Neural cell (in vitro differentiated cells): ENCODE data around the gene CACNB2. TPM values are rescaled to one million over a fixed set of nuclear protein-coding genes. Genes with fewer than 3 reads are reported as not detected.

Experiments
- H2AFZ ChIP-seq: fragments of 200-600, 300-800 bp; sonication (generic), shearing (Covaris generic); 2 replicates; pipeline ENCODE4 v1.6.0; 2014; ENCODE audit warnings: low read depth, mild to moderate bottlenecking, antibody characterized with exemption, low read length, moderate library complexity
- H3F3A ChIP-seq: fragments of 200-600 bp; shearing (Covaris generic); 2 replicates; pipeline ENCODE4 v1.6.1; 2016; ENCODE audit warnings: mild to moderate bottlenecking, moderate library complexity, mixed read lengths, antibody characterized with exemption, low read length; ENCODE audit not compliant: insufficient read depth, poor library complexity, severe bottlenecking
- H3K27ac ChIP-seq: fragments of 200-600, 300-800 bp; sonication (generic), shearing (Covaris generic); 2 replicates; pipeline ENCODE4 v1.5.1; 2014; ENCODE audit warnings: mild to moderate bottlenecking, low read length, moderate library complexity
- H3K27me3 ChIP-seq: fragments of 300-800, 200-600 bp; sonication (generic), shearing (Covaris generic); 2 replicates; pipeline ENCODE4 v1.6.0; 2014; ENCODE audit warnings: mild to moderate bottlenecking, low read depth, low read length, moderate library complexity; ENCODE audit not compliant: insufficient read depth
- H3K36me3 ChIP-seq: fragments of 300-800, 200-600 bp; sonication (generic), shearing (Covaris generic); 2 replicates; pipeline ENCODE4 v1.5.1; 2014; ENCODE audit warnings: mild to moderate bottlenecking, antibody characterized with exemption, low read length, moderate library complexity; ENCODE audit not compliant: insufficient read depth
- H3K4me2 ChIP-seq: fragments of 300-800, 200-600 bp; sonication (generic), shearing (Covaris generic); 2 replicates; pipeline ENCODE4 v1.6.0; 2014; ENCODE audit warnings: mild to moderate bottlenecking, low read length
- H3K4me3 ChIP-seq: fragments of 300-800, 200-600 bp; sonication (generic), shearing (Covaris generic); 2 replicates; pipeline ENCODE4 v1.5.1; 2014; ENCODE audit warnings: mild to moderate bottlenecking, low read length, moderate library complexity
- H3K79me2 ChIP-seq: fragments of 200-600 bp; shearing (Covaris generic); replicated peaks from 2 replicates; pipeline ENCODE4 v1.6.0; 2014; ENCODE audit warnings: mild to moderate bottlenecking, low read length, moderate library complexity; ENCODE audit not compliant: insufficient read depth
- H3K9ac ChIP-seq: fragments of 300-800, 200-600 bp; sonication (generic), shearing (Covaris generic); 2 replicates; pipeline ENCODE4 v1.6.1; 2016; ENCODE audit warnings: mild to moderate bottlenecking, low read length, mixed read lengths
- H3K9me2 ChIP-seq: fragments of 200-600 bp; shearing (Covaris generic); 2 replicates; pipeline ENCODE4 v1.6.1; 2016; ENCODE audit warnings: mild to moderate bottlenecking, low read length, mixed read lengths; ENCODE audit not compliant: insufficient read depth
- H3K9me3 ChIP-seq: fragments of 200-600, 300-800 bp; sonication (generic), shearing (Covaris generic); 2 replicates; pipeline ENCODE4 v1.6.1; 2016; ENCODE audit warnings: mild to moderate bottlenecking, mixed run types, low read length, moderate library complexity, mixed read lengths
- H4K20me1 ChIP-seq: fragments of 200-600 bp; shearing (Covaris generic); 2 replicates; pipeline ENCODE4 v1.6.1; 2016; ENCODE audit warnings: mild to moderate bottlenecking, mixed run types; ENCODE audit not compliant: insufficient read depth
- EP300 ChIP-seq: fragments of 450-650 bp; conservative IDR thresholded peaks from 2 replicates; pipeline ENCODE4 v1.6.1; 2014; ENCODE audit warnings: antibody characterized with exemption, mild to moderate bottlenecking, moderate library complexity; ENCODE audit not compliant: poor library complexity, severe bottlenecking
- EZH2 ChIP-seq: fragments of 200-600, 300-800 bp; shearing (Covaris generic), sonication (generic); IDR thresholded peaks from 2 replicates; pipeline ENCODE4 v1.6.1; 2014; ENCODE audit warnings: antibody characterized with exemption, low read length, borderline replicate concordance, mild to moderate bottlenecking; ENCODE audit not compliant: insufficient read depth, poor library complexity, severe bottlenecking
- MXI1 ChIP-seq: fragments of 450-650 bp; conservative IDR thresholded peaks from 2 replicates; pipeline ENCODE4 v1.6.1; 2014; ENCODE audit warnings: antibody characterized with exemption, mild to moderate bottlenecking; ENCODE audit not compliant: poor library complexity, severe bottlenecking
- POLR2AphosphoS5 ChIP-seq: IDR thresholded peaks from 2 replicates; pipeline ENCODE4 v1.6.1; 2012
- RAD21 ChIP-seq: fragments of 450-650 bp; conservative IDR thresholded peaks from 2 replicates; pipeline ENCODE4 v1.6.1; 2014; ENCODE audit warnings: antibody characterized with exemption, mild to moderate bottlenecking, moderate library complexity
- SMC3 ChIP-seq: fragments of 450-650 bp; conservative IDR thresholded peaks from 2 replicates; pipeline ENCODE4 v1.6.1; 2014; ENCODE audit warnings: antibody characterized with exemption, mild to moderate bottlenecking, moderate library complexity; ENCODE audit not compliant: poor library complexity
- TAF1 ChIP-seq: IDR thresholded peaks from 2 replicates; pipeline ENCODE4 v1.6.1; 2012; ENCODE audit warnings: low read depth
- polyA plus RNA-seq: library from polyadenylated mRNA; depleted of rRNA; stranded (reverse); fragments of >200 nt; gene quantifications from 2 replicates; pipeline ENCODE4 v1.2.3, GENCODE V29; 2014
- TF ChIP-seq, protein P1 (sequence below): IDR thresholded peaks from 2 replicates; pipeline ENCODE4 v1.6.1; 2012; ENCODE audit warnings: borderline replicate concordance
- TF ChIP-seq, protein P2 (sequence below): fragments of 450-650 bp; IDR thresholded peaks from 2 replicates; pipeline ENCODE4 v1.5.1; 2014; ENCODE audit warnings: antibody characterized with exemption, mild to moderate bottlenecking, moderate library complexity; ENCODE audit not compliant: poor library complexity, severe bottlenecking

The CACNB2 gene
- polyA plus RNA-seq, 1 donor from 2014 or later = 14.3 TPM

DNA sequence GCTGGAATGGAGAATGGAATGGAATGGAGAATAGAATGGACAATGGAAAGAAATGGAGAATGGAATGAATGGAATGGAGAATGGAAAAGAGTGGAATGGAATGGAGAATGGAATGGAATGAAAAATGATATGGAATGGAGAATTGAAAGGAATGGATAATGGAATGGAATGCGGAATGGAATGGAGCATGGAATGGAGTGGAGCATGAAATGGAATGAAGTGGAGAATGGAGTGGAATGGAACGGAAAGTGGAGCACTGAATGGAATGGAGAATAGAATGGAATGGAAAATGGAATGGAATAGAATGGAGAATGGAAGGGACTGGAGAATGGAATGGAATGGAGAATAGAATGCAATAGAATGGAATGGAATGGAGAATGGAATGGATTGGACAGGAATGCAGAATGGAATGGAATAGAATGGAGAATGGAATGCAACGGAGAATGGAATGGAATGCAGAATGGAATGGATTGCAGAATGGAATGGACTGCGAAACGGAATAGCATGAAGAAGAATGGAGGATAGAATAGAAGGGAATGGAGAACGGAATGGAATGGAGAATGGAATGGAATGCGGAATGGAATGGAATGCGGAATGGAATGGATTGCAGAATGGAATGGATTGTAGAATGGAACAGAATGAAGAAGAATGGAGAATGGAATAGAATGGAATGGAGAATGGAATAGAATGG is 421.8 kb downstream of the CACNB2 start:
- Histone ChIP-seq H3K9ac (no peak overlapping the region), H3K27ac (no peak overlapping the region)

DNA sequence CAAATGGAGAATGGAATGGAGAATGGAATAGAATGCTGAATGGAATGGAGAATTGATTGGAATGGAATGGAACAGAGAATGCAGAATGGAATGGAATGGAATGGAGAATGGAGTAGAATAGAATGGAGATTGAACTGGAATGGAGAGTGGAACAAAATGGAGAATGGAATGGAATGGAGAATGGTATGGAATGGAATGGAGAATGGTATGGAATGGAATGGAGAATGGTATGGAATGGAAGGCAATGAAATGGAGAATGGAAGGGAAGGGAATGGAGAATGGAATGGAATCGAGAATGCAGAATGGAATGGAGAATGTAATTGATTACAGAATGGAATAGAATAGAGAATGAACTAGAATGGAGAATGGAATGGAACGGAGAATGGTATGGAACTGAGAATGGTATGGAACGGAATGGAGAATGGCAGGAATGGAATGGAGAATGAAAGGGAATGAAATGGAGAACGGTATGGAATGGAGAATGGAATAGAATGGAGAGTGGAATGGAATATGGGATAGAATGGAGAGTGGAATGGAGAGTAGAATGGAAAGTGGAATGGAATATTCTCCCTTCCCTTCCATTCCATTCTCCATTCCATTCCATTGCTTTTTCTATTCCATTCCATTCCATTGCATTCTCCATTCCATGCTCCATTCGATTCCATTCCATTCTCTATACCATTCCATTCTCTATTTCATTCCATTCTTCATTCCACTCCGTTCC is 422.9 kb downstream of the CACNB2 start:
- TF ChIP-seq, protein P1, sequence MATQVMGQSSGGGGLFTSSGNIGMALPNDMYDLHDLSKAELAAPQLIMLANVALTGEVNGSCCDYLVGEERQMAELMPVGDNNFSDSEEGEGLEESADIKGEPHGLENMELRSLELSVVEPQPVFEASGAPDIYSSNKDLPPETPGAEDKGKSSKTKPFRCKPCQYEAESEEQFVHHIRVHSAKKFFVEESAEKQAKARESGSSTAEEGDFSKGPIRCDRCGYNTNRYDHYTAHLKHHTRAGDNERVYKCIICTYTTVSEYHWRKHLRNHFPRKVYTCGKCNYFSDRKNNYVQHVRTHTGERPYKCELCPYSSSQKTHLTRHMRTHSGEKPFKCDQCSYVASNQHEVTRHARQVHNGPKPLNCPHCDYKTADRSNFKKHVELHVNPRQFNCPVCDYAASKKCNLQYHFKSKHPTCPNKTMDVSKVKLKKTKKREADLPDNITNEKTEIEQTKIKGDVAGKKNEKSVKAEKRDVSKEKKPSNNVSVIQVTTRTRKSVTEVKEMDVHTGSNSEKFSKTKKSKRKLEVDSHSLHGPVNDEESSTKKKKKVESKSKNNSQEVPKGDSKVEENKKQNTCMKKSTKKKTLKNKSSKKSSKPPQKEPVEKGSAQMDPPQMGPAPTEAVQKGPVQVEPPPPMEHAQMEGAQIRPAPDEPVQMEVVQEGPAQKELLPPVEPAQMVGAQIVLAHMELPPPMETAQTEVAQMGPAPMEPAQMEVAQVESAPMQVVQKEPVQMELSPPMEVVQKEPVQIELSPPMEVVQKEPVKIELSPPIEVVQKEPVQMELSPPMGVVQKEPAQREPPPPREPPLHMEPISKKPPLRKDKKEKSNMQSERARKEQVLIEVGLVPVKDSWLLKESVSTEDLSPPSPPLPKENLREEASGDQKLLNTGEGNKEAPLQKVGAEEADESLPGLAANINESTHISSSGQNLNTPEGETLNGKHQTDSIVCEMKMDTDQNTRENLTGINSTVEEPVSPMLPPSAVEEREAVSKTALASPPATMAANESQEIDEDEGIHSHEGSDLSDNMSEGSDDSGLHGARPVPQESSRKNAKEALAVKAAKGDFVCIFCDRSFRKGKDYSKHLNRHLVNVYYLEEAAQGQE = no peak
- no peak for TF ChIP-seq EP300
- TF ChIP-seq POLR2AphosphoS5 = no peak
- no peak for TF ChIP-seq EZH2
- H3F3A ChIP-seq = no peaks in the 10 kb centered on the region
- H3K9me2 ChIP-seq = no peaks in the 10 kb centered on the region
- H3K4me3 ChIP-seq = no peak overlapping the region
- no peaks in the 10 kb centered on the region for H4K20me1 ChIP-seq
- H2AFZ ChIP-seq = no peak overlapping the region
- H3K9me3 ChIP-seq = peaks cover 15% of the 10 kb centered on the region
- H3K79me2 ChIP-seq = no peaks in the 10 kb centered on the region
- H3K36me3 ChIP-seq = no peaks in the 10 kb centered on the region
- no peak overlapping the region for H3K4me2 ChIP-seq
- H3K27me3 ChIP-seq = no peaks in the 10 kb centered on the region
- H3K9ac ChIP-seq = no peak overlapping the region
- H3K27ac ChIP-seq = no peak overlapping the region

More for the DNA sequence above, 421.8 kb downstream of the CACNB2 start:
- Histone ChIP-seq H3K79me2 (no peaks in the 10 kb centered on the region), H3K9me2 (no peaks in the 10 kb centered on the region), H2AFZ (no peak overlapping the region), H3K4me2 (no peak overlapping the region), H3K9me3 (peaks cover 15% of the 10 kb centered on the region), H3K4me3 (no peak overlapping the region), H4K20me1 (no peaks in the 10 kb centered on the region), H3F3A (no peaks in the 10 kb centered on the region), H3K27me3 (no peaks in the 10 kb centered on the region), H3K36me3 (no peaks in the 10 kb centered on the region)
- TF ChIP-seq EP300 (no peak), SMC3 (no peak), MXI1 (no peak)

GRCh38 chr10:18565006-18565405 is 424.8 kb downstream of the CACNB2 start:
- H3K36me3 ChIP-seq = no peaks in the 10 kb centered on the region
- no peak overlapping the region for H3K4me3 ChIP-seq
- H3K9me3 ChIP-seq = peaks cover 4% of the 10 kb centered on the region
- no peak overlapping the region for H3K9ac ChIP-seq
- H3K9me2 ChIP-seq = no peaks in the 10 kb centered on the region
- H2AFZ ChIP-seq = no peak overlapping the region
- H4K20me1 ChIP-seq = no peaks in the 10 kb centered on the region
- H3K27ac ChIP-seq = no peak overlapping the region
- no peak overlapping the region for H3K4me2 ChIP-seq
- H3F3A ChIP-seq = no peaks in the 10 kb centered on the region
- H3K79me2 ChIP-seq = no peaks in the 10 kb centered on the region
- H3K27me3 ChIP-seq = no peaks in the 10 kb centered on the region
- no peak for TF ChIP-seq POLR2AphosphoS5
- no peak for TF ChIP-seq EZH2
- TF ChIP-seq TAF1 = no peak
- no peak for TF ChIP-seq RAD21
- no peak for TF ChIP-seq MXI1
- TF ChIP-seq EP300 = no peak
- no peak for TF ChIP-seq SMC3
- TF ChIP-seq, protein P2, sequence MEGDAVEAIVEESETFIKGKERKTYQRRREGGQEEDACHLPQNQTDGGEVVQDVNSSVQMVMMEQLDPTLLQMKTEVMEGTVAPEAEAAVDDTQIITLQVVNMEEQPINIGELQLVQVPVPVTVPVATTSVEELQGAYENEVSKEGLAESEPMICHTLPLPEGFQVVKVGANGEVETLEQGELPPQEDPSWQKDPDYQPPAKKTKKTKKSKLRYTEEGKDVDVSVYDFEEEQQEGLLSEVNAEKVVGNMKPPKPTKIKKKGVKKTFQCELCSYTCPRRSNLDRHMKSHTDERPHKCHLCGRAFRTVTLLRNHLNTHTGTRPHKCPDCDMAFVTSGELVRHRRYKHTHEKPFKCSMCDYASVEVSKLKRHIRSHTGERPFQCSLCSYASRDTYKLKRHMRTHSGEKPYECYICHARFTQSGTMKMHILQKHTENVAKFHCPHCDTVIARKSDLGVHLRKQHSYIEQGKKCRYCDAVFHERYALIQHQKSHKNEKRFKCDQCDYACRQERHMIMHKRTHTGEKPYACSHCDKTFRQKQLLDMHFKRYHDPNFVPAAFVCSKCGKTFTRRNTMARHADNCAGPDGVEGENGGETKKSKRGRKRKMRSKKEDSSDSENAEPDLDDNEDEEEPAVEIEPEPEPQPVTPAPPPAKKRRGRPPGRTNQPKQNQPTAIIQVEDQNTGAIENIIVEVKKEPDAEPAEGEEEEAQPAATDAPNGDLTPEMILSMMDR = no peak
- TF ChIP-seq, protein P1 = no peak
